Mucosa of descending colon (tissue), 3 donors: ENCODE results near the gene PEX11B. TPM values are rescaled to one million over a fixed set of nuclear protein-coding genes. Genes with fewer than 3 reads are reported as not detected.

Experiments
- ATAC-seq: fragments of 200-7000 bp; cut with Tn5 transposase; one replicate; pipeline ENCODE4 v1.9.1; 2020; ENCODE audit warnings: mild to moderate bottlenecking, moderate library complexity
- DNase-seq, 3 donors: peaks; one replicate each; pipeline ENCODE4 v3.0.0-alpha.2; 2020
- H3K36me3 ChIP-seq: fragments of 200-600 bp; one replicate; pipeline ENCODE4 v1.8.0; 2021; ENCODE audit warnings: low read depth, mild to moderate bottlenecking
- H3K4me1 ChIP-seq: fragments of 200-600 bp; one replicate; pipeline ENCODE4 v1.8.0; 2021; ENCODE audit warnings: low read depth, mild to moderate bottlenecking
- H3K4me3 ChIP-seq: fragments of 200-600 bp; one replicate; pipeline ENCODE4 v1.8.0; 2021; ENCODE audit warnings: mild to moderate bottlenecking
- H3K9me3 ChIP-seq: fragments of 200-600 bp; one replicate; pipeline ENCODE4 v1.8.0; 2021; ENCODE audit warnings: mild to moderate bottlenecking
- intact Hi-C, 2 donors: fragments of 100-400 bp; cut with DNase I in 1 of 2; cut with micrococcal nuclease in 1 of 2; formaldehyde crosslinking; loops; one replicate each; pipeline versions ENCODE4 v1.11.0 to v1.11.1; 2022; cut with DNase I, micrococcal nuclease
- long read RNA-seq, 2 donors: library from polyadenylated mRNA; unstranded; transcript quantifications; one replicate each; pipeline ENCODE4 v2.0.0, GENCODE V29; 2019 to 2021
- total RNA-seq, 3 donors: library from RNA; stranded (reverse); fragmentation: NEBNext Ultra II Directional in 2 of 3; extraction: Animal tissue kit (Norgen Biotek cat#: 25700) in 2 of 3; gene quantifications; one replicate each; pipeline versions ENCODE4 v1.2.1 to v1.2.4, GENCODE V29; 2021 to 2023
- TF ChIP-seq, protein P1 (sequence below): fragments of 200-600 bp; IDR thresholded peaks from one replicate; pipeline ENCODE4 v1.8.0; 2022; ENCODE audit warnings: antibody characterized with exemption, mild to moderate bottlenecking
- donor health status: DM: no; HTN: no; CAD: no; lungs with moderate emphysema.
- donor health status: DM: no; HTN: no; CAD: no.
- donor health status: DM: no; HTN: yes; CAD: no.

Gene PEX11B
- 10 to 100 TPM; 25.5 to 34.8 (median 33.3) TPM for total RNA-seq
- long read RNA-seq, donor 1, transcript PEX11B-201 (4 exons, 1,740 nt): major isoform, 52 of 56 reads
- long read RNA-seq, donor 1, partial matches to known transcripts: 1 of 56 reads
- long read RNA-seq, donor 1, other reads (novel, unspliced or antisense): 3 of 56 reads
- long read RNA-seq, donor 2, transcript PEX11B-201 (4 exons, 1,740 nt): major isoform, 34 of 37 reads
- long read RNA-seq, donor 2, partial matches to known transcripts: 2 of 37 reads
- long read RNA-seq, donor 2, other reads (novel, unspliced or antisense): 1 of 37 reads

DNA sequence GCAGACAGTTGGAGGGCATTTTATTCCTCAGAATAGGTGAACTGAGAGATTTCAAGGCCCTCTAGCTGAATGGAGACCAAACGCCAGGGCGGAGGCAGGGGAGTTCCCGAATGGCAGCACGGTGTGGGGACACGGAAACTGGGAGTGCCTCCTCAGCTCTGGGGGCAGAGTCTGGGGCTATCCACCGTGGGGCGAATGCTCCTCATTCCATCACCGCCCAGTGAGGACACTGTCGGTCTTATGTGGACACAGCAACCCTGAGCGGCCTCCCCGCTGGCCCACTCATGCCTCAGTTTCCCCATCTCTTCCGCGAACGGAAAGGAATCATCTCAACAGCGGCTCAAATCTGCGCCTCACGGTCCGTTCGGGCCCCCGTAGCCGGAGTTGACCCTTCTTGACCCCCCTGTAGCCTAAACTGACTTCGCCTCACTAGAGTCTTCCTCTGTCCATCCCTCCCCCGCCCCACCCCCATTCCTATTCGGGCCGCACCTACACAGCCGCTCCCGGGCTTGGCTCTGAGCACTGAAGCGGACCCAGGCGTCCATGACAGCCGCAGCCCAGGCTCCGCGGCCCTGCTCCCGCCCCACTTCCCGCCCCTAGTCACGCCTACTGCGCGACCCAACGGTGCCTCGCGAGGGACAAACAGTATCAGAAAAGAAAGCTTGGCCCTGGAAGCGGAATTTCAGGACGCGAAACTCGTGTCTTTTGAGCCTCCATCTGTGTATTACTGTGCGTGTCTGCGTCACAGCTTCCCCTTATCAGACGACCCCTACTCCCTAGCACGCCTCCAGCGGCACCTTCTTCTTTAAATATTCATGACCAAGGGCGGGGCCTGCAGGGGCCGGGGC, at the start of gene PEX11B:
Gene PEX11B, minus strand, starts transcription at position 574 of the 848 bp plus-strand sequence. Its CDS starts 29 bp downstream, at position 545.
- H3K9me3 ChIP-seq: no peaks in the 10 kb centered on the region
- no peaks in the 10 kb centered on the region for H3K36me3 ChIP-seq
- TF ChIP-seq, protein P1, sequence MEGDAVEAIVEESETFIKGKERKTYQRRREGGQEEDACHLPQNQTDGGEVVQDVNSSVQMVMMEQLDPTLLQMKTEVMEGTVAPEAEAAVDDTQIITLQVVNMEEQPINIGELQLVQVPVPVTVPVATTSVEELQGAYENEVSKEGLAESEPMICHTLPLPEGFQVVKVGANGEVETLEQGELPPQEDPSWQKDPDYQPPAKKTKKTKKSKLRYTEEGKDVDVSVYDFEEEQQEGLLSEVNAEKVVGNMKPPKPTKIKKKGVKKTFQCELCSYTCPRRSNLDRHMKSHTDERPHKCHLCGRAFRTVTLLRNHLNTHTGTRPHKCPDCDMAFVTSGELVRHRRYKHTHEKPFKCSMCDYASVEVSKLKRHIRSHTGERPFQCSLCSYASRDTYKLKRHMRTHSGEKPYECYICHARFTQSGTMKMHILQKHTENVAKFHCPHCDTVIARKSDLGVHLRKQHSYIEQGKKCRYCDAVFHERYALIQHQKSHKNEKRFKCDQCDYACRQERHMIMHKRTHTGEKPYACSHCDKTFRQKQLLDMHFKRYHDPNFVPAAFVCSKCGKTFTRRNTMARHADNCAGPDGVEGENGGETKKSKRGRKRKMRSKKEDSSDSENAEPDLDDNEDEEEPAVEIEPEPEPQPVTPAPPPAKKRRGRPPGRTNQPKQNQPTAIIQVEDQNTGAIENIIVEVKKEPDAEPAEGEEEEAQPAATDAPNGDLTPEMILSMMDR: no peak
- H3K4me1 ChIP-seq: peaks cover 22% of the 10 kb centered on the region
- ATAC-seq (peak; percentile 96), DNase-seq (peak; percentile 94 to 95 (median 94))
- intact Hi-C loops: loop anchor here in 1 of 2 donors (10.0 kb wide), 1 partner anchor 46 kb away; the partner anchor contains the start of genes ANKRD34A and POLR3GL
- H3K4me3 ChIP-seq: peak within 1 kb of the TSS; percentile 70

DNA sequence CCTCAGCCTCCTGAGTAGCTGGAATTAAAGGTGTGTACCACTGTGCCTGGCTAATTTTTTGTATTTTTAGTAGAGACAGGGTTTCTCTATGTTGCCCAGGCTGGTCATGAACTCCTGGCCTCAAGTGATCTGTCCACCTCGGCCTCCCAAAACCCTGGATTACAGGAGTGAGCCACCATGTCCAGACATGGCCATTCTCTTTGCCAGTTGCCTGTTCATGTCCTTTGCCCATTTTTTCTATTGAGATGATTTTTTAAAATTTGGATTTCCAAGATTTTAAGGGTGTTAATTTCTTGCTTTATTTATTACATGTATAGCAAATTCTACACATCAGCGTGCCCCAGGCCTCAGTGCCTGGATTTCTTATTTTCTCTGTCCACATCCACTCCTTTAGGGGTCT, 48.8 kb upstream of the PEX11B start:
- H3K4me1 ChIP-seq: peaks cover 20% of the 10 kb centered on the region
- TF ChIP-seq, protein P1: no peak
- ATAC-seq (no peak), DNase-seq (no peak)
- H3K9me3 ChIP-seq: peaks cover 4% of the 10 kb centered on the region
- intact Hi-C loops: loop anchor here in 1 of 2 donors (10.0 kb wide), 1 partner anchor 52 kb away; the partner anchor contains the start of genes ITGA10 and PEX11B
- no peak overlapping the region for H3K4me3 ChIP-seq
- no peaks in the 10 kb centered on the region for H3K36me3 ChIP-seq

- ATAC-seq (no peak), DNase-seq (no peak)
- TF ChIP-seq, protein P1: no peak
- Histone ChIP-seq H3K4me3 (peak overlapping the region; percentile 16), H3K4me1 (peaks cover 39% of the 10 kb centered on the region), H3K9me3 (peaks cover 4% of the 10 kb centered on the region), H3K36me3 (no peaks in the 10 kb centered on the region)
- intact Hi-C loops: loop anchor here in 1 of 2 donors (10.0 kb wide), 1 partner anchor 50 kb away; the partner anchor contains the start of genes ITGA10 and PEX11B
These were observed 46.7 kb upstream of the PEX11B start for GRCh38 chr1:145965119-145965744.

- peaks cover 4% of the 10 kb centered on the region for H3K9me3 ChIP-seq
- H3K4me3 ChIP-seq: peak within 1 kb of the TSS; percentile 16
- peak; percentile 94 for ATAC-seq
- H3K36me3 ChIP-seq: no peaks in the 10 kb centered on the region
- peak; percentile 96 to 98 (median 98) for DNase-seq
- H3K4me1 ChIP-seq: peaks cover 39% of the 10 kb centered on the region
- intact Hi-C loops: loop anchor here in 1 of 2 donors (10.0 kb wide), 1 partner anchor 50 kb away; the partner anchor contains the start of genes ITGA10 and PEX11B
- TF ChIP-seq, protein P1: no peak
These were observed 46.0 kb upstream of the PEX11B start, which contains the start of the genes ANKRD34A and POLR3GL for GRCh38 chr1:145964328-145965118. Gene ANKRD34A, minus strand, starts transcription at chr1:145964575. Its CDS starts 2,816 bp downstream, at chr1:145961759. Gene POLR3GL, plus strand, starts transcription at chr1:145964690. Its CDS starts 10,176 bp downstream, at chr1:145974866.
